Endothelial cell of umbilical vein (primary cell): ENCODE results near the gene ADAMTS17. TPM values are rescaled to one million over a fixed set of nuclear protein-coding genes. Genes with fewer than 3 reads are reported as not detected.

ENCODE experiments used
- BruUV-seq: library from RNA; stranded (reverse); fragments of 400-500 nt; replicated peaks from 2 replicates; lab custom pipeline; 2021; lab: Mats Ljungman, UMichigan
- CTCF ChIA-PET: fragments of 300-600, 350-600 bp; sonication (Branson Sonifier 250); formaldehyde crosslinking; loops from one replicate; lab custom pipeline; 2021; ENCODE audit warnings: antibody characterized with exemption, inconsistent platforms; lab: Charles Lee
- POLR2A ChIA-PET: fragments of 300-600, 350-600 bp; sonication (Branson Sonifier 250); formaldehyde crosslinking; loops from one replicate; lab custom pipeline; 2021; ENCODE audit warnings: antibody characterized with exemption, inconsistent platforms; lab: Charles Lee
- DNase-seq: peaks from one replicate; pipeline ENCODE4 v3.0.0-alpha.2; 2011; ENCODE audit warnings: low read depth, low spot score
- FAIRE-seq: peaks from 2 replicates; lab custom pipeline; 2011; peaks lifted over from hg19 to GRCh38; lab: Jason Lieb, UNC
- H2AFZ ChIP-seq: 2 replicates; pipeline ENCODE4 v1.6.0; 2012; ENCODE audit warnings: low read depth, low read length, control low read depth, inconsistent platforms
- H3K27ac ChIP-seq: 2 replicates; pipeline ENCODE4 v1.5.1; 2011; ENCODE audit warnings: low read depth, mild to moderate bottlenecking, control low read depth, low read length, moderate library complexity; ENCODE audit not compliant: insufficient read depth
- H3K27me3 ChIP-seq, 2 experiments: 2 replicates each; pipeline versions ENCODE4 v1.6.0 to v1.6.1; 2011; ENCODE audit warnings: low read length in 2 of 2, mixed read lengths in 1 of 2; ENCODE audit not compliant: control insufficient read depth in 2 of 2, insufficient read depth in 2 of 2
- H3K36me3 ChIP-seq, 2 experiments: 2 replicates in 1 of 2; 3 replicates in 1 of 2; pipeline ENCODE4 v1.5.1; 2011; ENCODE audit warnings: low read length in 2 of 2, mild to moderate bottlenecking in 1 of 2, moderate library complexity in 1 of 2; ENCODE audit not compliant: control insufficient read depth in 2 of 2, insufficient read depth in 2 of 2; ENCODE audit errors: extremely low read depth in 1 of 2
- H3K4me1 ChIP-seq: 3 replicates; pipeline ENCODE4 v1.5.1; 2011; ENCODE audit warnings: mild to moderate bottlenecking, low read length; ENCODE audit not compliant: control insufficient read depth, insufficient read depth; ENCODE audit errors: extremely low read depth
- H3K4me2 ChIP-seq: 2 replicates; pipeline ENCODE4 v1.6.1; 2011; ENCODE audit warnings: low read length, control low read depth, mixed read lengths; ENCODE audit not compliant: insufficient read depth
- H3K4me3 ChIP-seq, 3 experiments: fragments of 200-600 bp in 1 of 3; sonication (generic), shearing (Covaris generic) in 1 of 3; replicated peaks in 1 of 3; 2 replicates each; pipeline ENCODE4 v1.5.1; 2011 to 2016; ENCODE audit warnings: control low read depth in 3 of 3, low read length in 3 of 3, mild to moderate bottlenecking in 2 of 3, inconsistent platforms in 1 of 3, low read depth in 1 of 3, moderate library complexity in 1 of 3; ENCODE audit not compliant: insufficient read depth in 1 of 3
- H3K79me2 ChIP-seq: 2 replicates; pipeline ENCODE4 v1.6.0; 2012; ENCODE audit warnings: low read length, inconsistent platforms; ENCODE audit not compliant: control insufficient read depth, insufficient read depth
- H3K9ac ChIP-seq: replicated peaks from 2 replicates; pipeline ENCODE3; 2011; ENCODE audit warnings: low read length, control low read depth; ENCODE audit not compliant: insufficient read depth; ENCODE audit errors: extremely low read depth
- H3K9me1 ChIP-seq: replicated peaks from 3 replicates; pipeline ENCODE4 v1.6.0; 2011; ENCODE audit warnings: mild to moderate bottlenecking, low read length; ENCODE audit not compliant: control insufficient read depth, insufficient read depth; ENCODE audit errors: extremely low read depth
- H3K9me3 ChIP-seq: replicated peaks from 2 replicates; pipeline ENCODE4 v1.5.1; 2012; ENCODE audit warnings: low read length, inconsistent platforms; ENCODE audit not compliant: control insufficient read depth, insufficient read depth
- H4K20me1 ChIP-seq: replicated peaks from 2 replicates; pipeline ENCODE3; 2011; ENCODE audit warnings: mild to moderate bottlenecking, low read length; ENCODE audit not compliant: control insufficient read depth, insufficient read depth; ENCODE audit errors: extremely low read depth
- EZH2 ChIP-seq: IDR thresholded peaks from 2 replicates; pipeline ENCODE4 v1.6.1; 2012; ENCODE audit warnings: borderline replicate concordance, low read depth, mild to moderate bottlenecking, moderate library complexity, low read length, inconsistent platforms; ENCODE audit not compliant: severe bottlenecking
- FOS ChIP-seq: IDR thresholded peaks from 2 replicates; pipeline ENCODE4 v1.6.1; 2011; ENCODE audit warnings: mild to moderate bottlenecking, low read length, moderate library complexity, borderline replicate concordance; ENCODE audit not compliant: insufficient read depth
- GATA2 ChIP-seq: IDR thresholded peaks from 2 replicates; pipeline ENCODE4 v1.7.0; 2011; ENCODE audit warnings: low read depth, mild to moderate bottlenecking, moderate library complexity, mixed read lengths, low read length; ENCODE audit not compliant: insufficient read length, insufficient read depth
- JUN ChIP-seq: IDR thresholded peaks from 2 replicates; pipeline ENCODE4 v1.6.1; 2011; ENCODE audit warnings: borderline replicate concordance, low read depth; ENCODE audit not compliant: insufficient read length, insufficient read depth
- MYC ChIP-seq: IDR thresholded peaks from one replicate; pipeline ENCODE4 v1.6.1; 2011; ENCODE audit warnings: mild to moderate bottlenecking, low read depth, low read length
- POLR2A ChIP-seq: IDR thresholded peaks from 2 replicates; pipeline ENCODE4 v1.6.1; 2012; ENCODE audit warnings: low read depth, mild to moderate bottlenecking, control low read depth, low read length
- POLR2AphosphoS5 ChIP-seq: IDR thresholded peaks from 2 replicates; pipeline ENCODE4 v1.6.1; 2012; ENCODE audit warnings: low read depth, mild to moderate bottlenecking, control low read depth, low read length, moderate library complexity; ENCODE audit not compliant: insufficient read depth
- dilution Hi-C: fragments of 300-500 bp; cut with MboI; formaldehyde crosslinking; loops from one replicate; pipeline ENCODE4 v1.15.0; 2019; ENCODE audit warnings: low sequenced_read_pairs; ENCODE audit not compliant: extremely low pct_ligation_motif_present
- intact Hi-C: fragments of 100-400 bp; cut with micrococcal nuclease; formaldehyde crosslinking; loops from one replicate; pipeline ENCODE4 v1.10.0; 2022
- polyA plus RNA-seq, 4 experiments: library from polyadenylated mRNA; depleted of rRNA in 3 of 4; stranded (reverse) in 3 of 4; unstranded in 1 of 4; fragments of >200 nt; gene quantifications; 2 replicates each; pipeline versions ENCODE4 v1.2.1 to v1.2.3, GENCODE V29; 2011 to 2012; ENCODE audit warnings: missing spikeins in 1 of 4
- total RNA-seq: library from RNA; stranded (reverse); gene quantifications from 2 replicates; pipeline ENCODE4 v1.2.3, GENCODE V29; 2021
- TF ChIP-seq, protein P1 (sequence below): IDR thresholded peaks from 2 replicates; pipeline ENCODE4 v1.6.1; 2011; ENCODE audit not compliant: insufficient read depth, insufficient read length
- TF ChIP-seq, protein P2 (sequence below), 2 donors: IDR thresholded peaks; 1 replicate in 1 of 2; 2 replicates in 1 of 2; pipeline ENCODE4 v1.5.1; 2011; ENCODE audit warnings: low read length in 2 of 2, mild to moderate bottlenecking in 2 of 2, moderate library complexity in 2 of 2, control low read depth in 1 of 2, inconsistent platforms in 1 of 2, low read depth in 1 of 2; ENCODE audit not compliant: insufficient read depth in 1 of 2; ENCODE audit errors: extremely low read depth in 1 of 2

Gene ADAMTS17
- total and polyA plus RNA-seq, 2 donors (not counting 3 experiments of a cell fraction or from before 2014, with no cell fraction given): 0.12 TPM; not detected in 1

DNA sequence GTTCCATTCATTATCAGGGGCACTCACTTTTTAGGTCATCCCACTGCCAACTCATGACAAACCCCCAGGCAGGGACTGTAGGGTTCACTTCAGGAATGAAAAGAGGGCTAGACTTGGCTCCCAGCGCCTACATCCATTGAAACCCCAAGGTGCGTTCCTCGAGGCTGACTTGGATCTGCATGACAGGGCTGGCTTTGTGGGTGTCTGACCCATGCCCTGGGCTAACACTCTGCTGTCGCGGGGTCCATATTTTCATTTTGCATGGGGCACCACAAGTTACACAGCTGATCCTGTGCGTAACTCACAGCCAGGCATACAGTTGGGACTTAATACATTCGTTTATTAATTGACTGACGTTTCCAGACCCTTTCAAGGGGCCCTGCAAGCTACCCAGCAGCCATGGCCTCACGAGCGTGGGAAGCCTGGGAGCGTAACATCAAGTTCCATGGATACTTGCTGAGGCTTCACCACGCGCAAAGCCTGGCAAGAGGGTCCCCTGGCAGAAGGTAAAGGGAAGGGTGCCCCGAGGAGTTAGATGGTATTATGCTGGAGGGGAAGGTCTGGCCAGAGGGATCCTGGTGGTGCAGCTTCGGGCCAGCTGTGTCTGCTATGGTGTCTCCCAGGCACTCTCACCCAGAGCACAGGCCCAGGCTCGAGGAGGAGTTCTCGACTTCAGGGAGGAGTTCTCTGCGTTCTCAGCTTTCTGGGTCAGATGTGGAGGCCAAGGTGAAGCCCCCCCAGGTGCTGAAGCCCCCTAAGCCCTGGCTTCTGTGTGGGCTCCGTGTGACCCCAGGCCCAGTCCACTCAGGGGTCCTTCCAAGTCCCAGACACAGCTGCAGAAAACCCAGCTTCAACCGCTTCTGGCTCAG, 85.4 kb downstream of the ADAMTS17 start:
- Histone ChIP-seq H3K36me3 (no peaks in the 10 kb centered on the region), H3K9me3 (peaks cover 9% of the 10 kb centered on the region), H3K27me3 (no peaks in the 10 kb centered on the region), H3K4me3 (no peak overlapping the region), H3K4me2 (no peak overlapping the region), H3K9ac (no peak overlapping the region), H3K27ac (no peak overlapping the region), H3K4me1 (no peaks in the 10 kb centered on the region), H3K9me1 (no peaks in the 10 kb centered on the region), H3K79me2 (no peaks in the 10 kb centered on the region), H2AFZ (no peak overlapping the region), H4K20me1 (no peaks in the 10 kb centered on the region)
- POLR2A ChIA-PET: no interaction called here
- dilution Hi-C loops (no loop called here), intact Hi-C loops (no loop called here)
- FAIRE-seq (no peak), DNase-seq (no peak)
- no peak for TF ChIP-seq GATA2
- TF ChIP-seq, protein P1, sequence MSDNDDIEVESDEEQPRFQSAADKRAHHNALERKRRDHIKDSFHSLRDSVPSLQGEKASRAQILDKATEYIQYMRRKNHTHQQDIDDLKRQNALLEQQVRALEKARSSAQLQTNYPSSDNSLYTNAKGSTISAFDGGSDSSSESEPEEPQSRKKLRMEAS: no peak
- no peak for TF ChIP-seq MYC
- TF ChIP-seq POLR2AphosphoS5: no peak
- no peak for TF ChIP-seq JUN
- no peak for TF ChIP-seq FOS
- TF ChIP-seq POLR2A: no peak
- TF ChIP-seq EZH2: no peak
- TF ChIP-seq, protein P2, sequence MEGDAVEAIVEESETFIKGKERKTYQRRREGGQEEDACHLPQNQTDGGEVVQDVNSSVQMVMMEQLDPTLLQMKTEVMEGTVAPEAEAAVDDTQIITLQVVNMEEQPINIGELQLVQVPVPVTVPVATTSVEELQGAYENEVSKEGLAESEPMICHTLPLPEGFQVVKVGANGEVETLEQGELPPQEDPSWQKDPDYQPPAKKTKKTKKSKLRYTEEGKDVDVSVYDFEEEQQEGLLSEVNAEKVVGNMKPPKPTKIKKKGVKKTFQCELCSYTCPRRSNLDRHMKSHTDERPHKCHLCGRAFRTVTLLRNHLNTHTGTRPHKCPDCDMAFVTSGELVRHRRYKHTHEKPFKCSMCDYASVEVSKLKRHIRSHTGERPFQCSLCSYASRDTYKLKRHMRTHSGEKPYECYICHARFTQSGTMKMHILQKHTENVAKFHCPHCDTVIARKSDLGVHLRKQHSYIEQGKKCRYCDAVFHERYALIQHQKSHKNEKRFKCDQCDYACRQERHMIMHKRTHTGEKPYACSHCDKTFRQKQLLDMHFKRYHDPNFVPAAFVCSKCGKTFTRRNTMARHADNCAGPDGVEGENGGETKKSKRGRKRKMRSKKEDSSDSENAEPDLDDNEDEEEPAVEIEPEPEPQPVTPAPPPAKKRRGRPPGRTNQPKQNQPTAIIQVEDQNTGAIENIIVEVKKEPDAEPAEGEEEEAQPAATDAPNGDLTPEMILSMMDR (IDR thresholded peaks at IDR 0.05; ENCODE audit: extremely low read depth in 1 of 2, insufficient read depth in 1 of 2, low read depth in 1 of 2, low read length in 2 of 2): no peak
- CTCF ChIA-PET: no interaction called here
- BruUV-seq: no TSS peak
